ACHN (cell line): ENCODE results near the gene ZFYVE27.

Experiments used
- DNase-seq: peaks from one replicate; pipeline ENCODE4 v3.0.0-alpha.2; 2015
- in situ Hi-C: cut with HindIII; loops from 2 replicates; pipeline ENCODE4 v1.10.0; 2017; ENCODE audit warnings: low sequenced_read_pairs, low pct_ligation_motif_present, low pct_unique_long_range_greater_than_20kb

Gene ZFYVE27

DNA sequence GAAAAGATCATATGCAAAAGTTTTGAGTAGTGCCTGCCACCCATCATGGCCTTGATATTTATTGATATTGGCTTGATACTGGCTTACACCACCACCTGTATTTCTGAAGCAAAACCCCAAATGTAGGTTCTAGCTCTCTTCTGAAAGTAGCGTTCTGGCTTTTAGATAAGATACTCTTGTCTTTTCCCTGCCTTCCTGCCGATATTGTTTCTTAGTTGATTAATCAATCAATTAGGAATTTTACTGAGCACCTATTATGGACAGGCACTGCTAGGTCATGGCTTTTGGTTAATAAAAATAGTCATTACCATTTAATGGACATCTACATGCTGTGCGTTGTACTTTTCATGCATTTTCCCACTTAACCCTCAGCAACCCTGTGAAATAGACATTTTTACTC is 27.0 kb downstream of the ZFYVE27 start:
- in situ Hi-C loops = loop anchor here (25.0 kb wide), 1 partner anchor 98 kb away; no protein-coding TSS in a partner anchor
- DNase-seq = no peak

DNA sequence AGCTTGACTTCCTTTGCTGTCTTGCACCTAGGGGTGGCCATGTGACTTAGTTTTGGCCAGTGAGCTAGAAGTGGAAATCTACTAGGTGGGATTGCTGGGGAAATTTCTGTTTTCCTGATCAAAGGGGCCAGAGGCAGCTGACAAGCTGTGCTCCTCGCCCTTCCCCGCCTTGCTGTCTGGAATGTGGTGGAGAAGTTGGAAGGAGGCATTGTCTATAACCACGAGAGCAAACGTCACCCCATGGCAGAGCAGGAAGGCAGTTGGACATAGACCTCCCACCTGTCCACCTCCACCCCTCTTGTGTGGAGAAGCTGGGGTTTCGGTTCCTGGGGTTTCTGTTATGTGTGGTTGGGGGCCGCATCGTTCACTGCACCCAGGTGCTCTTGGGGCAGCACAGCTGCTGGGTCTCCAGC is 27.6 kb downstream of the ZFYVE27 start:
- in situ Hi-C loops = loop anchor here (25.0 kb wide), 1 partner anchor 98 kb away; no protein-coding TSS in a partner anchor
- DNase-seq = no peak

DNA sequence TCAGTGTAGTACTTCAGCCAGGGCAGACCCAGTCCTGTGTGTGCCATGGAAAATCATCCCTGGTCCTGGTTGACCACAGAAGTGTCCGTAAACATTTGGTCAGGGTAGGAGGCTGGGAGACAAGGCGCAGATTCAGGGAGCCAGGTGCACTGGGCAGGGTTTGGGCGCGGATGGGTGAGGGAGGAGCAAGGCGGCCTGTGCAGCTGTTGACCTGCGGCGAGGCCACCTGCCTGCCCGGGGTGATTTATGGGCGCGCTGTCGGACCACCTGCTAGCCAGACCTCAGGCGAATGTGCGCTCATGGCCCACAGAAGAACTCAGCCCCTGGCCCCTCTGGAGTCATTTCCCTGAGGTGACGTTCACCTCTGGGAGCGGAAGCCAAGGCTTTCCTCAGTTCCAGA is 28.3 kb downstream of the ZFYVE27 start:
- in situ Hi-C loops = loop anchor here (25.0 kb wide), 1 partner anchor 97 kb away; no protein-coding TSS in a partner anchor
- DNase-seq = no peak

DNA sequence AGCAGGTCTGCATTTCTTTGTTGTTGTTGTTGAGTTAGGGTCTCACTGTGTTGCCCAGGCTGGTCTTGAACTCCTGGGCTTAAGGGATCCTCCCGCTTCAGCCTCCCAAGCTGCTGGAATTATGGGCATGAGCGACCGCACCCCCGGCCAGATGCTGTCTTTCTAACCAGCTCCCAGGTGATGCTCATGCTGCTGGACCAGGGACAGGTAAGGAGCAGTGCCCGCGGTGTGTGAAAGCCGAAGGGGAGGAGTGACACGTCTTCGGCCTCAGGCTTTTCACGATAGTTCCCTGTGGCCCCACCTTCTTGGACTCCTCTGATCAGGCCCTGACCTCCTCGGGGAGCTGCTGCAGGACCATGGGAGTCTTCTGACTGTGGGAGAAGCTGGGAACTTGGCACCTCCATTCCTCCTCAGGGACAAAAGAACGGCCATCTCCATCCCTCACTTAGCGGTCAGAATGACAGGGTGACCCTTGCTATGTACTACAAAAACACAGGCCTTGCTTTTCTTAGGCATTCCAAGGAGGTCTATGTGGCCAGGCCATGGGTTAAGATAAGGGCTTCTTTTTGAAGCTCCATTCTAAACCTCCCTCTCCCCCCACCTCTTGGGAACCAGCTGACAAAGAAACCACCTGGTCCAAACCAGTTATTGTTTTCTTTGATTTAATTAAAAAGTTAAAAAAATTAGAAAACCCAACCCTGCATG is 29.3 kb downstream of the ZFYVE27 start:
- in situ Hi-C loops = loop anchor here (25.0 kb wide), 1 partner anchor 96 kb away; no protein-coding TSS in a partner anchor

DNA sequence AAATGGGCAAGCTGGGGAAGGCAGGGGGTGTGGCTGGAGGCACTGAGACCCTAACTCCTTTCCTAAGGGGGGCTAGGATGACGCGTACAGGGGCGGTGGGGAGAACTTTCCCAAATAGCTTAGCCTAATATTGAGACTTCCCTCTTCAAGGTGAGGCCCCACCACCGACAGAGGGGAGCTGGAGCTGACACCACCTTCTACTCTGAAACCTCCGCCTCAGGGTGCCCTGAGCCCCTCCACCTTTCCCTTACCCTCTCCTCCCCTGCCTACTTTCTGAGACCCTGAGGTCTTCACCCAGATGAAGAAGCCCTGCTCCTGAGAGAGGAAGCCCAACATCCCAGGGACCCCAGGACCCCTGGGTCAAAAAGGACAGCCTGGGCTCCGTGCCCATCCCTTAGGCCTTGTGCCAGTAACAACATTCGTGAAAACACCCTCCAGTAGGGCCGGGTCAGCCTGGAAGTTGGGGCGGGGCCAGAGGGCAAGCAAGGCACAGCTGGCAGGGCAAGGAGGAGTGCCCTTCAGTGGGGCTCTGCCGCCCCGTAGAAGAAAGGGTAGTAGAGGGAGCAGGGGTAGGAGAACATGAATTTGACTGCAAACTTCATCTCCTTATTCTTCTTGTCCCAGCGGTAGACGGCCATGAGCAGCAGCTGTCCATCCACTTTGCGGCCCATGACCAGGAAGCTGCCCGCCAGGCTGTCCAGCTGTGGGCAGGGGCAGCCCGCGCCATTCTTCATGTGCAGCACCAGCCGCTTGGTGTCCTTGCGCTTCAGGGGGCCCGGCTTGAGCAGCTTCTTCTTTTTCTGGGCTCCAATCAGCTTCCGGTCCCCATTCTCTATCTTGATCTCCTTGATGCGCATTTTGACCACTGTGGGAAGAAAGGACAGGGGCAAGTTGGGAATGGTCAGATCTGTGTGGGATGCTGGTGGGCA is 30.3 kb downstream of the ZFYVE27 start:
- in situ Hi-C loops = loop anchor here (25.0 kb wide), 1 partner anchor 95 kb away; no protein-coding TSS in a partner anchor
- DNase-seq = no peak

More for the DNA sequence above, 29.3 kb downstream of the ZFYVE27 start:
- no peak for DNase-seq

DNA sequence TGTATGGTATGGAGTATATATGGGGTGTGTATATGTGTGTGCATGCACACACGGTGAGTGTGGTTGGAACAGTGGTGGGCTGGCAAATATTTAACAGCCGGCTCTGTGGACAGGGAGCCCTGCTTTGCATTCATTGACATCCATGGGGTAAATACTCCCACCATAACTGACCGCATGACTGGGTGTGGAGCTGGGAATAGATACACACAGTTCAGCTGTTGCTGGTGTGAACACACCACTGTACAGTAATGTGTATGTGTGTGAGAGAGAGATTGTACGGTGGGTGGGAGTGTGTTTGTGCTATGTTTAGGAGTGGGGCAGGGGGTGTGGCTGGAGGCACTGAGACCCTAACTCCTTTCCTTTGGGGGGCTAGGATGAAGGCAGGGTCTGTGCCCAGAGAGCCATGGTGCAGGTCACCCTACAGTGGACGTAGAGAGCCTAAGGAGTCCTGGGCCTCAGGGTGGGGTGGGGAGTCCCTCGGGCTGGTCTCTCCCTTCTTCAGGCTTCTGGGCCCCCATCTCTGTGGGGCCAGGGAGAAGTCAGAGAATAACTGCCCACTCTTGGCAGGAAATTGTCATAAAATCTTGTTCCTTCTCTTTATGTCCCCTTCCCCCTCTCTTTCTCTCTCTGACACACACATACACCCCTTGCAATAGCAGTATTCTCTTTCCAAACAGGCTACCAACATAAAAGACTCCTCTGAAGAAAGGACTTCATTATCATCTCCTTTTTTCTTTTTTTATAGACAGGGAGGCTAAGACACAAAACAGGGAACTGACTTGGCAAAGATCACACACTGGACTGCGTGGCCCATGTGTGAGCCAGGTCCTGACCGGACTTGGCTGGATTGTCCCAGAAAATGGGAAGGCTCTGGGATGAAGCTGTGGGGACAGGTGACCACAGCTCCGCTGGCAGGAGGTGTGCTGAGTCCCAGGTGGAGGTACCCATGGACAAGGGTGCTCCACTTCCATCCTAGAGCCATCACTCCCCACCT is 31.7 kb downstream of the ZFYVE27 start:
- DNase-seq = no peak
- in situ Hi-C loops = loop anchor here (25.0 kb wide), 1 partner anchor 94 kb away; no protein-coding TSS in a partner anchor

DNA sequence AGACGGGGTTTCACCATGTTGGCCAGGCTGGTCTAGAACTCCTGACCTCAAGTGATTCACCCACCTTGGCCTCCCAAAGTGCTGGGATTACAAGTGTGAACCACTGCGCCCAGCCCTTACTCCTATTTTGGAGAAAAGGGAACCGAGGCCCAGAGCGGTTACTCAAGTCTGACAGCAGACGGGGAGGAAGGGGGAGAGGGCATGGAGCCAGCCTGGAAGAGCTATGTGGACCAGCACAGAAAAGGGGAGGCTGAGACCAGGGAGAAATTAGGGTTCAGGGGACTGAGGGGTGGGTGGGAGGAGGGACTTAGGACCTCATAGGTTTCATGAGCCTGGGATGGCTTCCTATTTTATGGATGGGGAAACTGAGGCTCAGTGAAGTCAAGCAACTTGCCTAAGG is 33.3 kb downstream of the ZFYVE27 start:
- in situ Hi-C loops = loop anchor here (25.0 kb wide), 1 partner anchor 92 kb away; no protein-coding TSS in a partner anchor
- no peak for DNase-seq

DNA sequence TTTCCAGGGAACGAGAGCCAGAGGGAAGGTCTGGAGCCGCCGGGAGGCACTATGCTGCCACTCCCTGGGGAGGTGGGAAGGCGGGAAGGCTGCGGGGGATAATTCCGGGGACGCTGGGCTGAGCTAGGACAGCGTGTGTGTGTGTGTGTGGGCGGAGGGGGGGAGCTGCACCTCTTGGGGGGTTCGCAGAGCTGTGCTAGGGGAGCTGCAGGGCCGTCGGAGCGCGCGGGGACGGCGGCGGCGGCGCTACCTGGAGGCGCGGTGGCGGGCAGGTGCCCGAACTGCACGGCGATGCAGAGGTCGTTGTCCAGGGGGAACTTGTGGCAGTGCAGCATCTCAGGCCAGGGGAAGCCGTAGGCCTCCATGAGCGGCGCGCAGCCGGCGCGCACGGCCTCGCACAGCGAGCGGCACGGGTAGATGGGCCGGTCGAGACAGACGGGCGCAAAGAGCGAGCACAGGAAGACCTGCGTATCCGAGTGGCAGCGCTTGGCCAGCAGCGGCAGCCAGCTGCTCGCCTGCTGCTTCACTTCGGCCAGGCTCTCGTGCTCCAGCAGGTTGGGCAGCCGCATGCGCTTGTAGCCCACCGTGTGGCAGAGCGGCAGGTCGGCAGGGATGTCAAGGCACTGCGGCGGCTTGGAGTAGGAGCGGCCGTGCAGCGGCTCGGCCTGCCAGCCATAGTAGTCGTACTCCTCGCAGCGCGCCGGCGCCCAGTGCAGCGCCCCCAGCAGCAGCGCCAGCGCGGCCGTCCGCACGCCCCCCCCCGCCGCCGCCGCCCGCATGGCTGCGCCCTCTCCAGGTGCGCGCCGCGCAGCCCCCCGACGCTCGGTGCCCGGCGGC is 34.3 kb downstream of the ZFYVE27 start:
- DNase-seq = peak; percentile 17
- in situ Hi-C loops = loop anchor here (25.0 kb wide), 1 partner anchor 91 kb away; no protein-coding TSS in a partner anchor

DNA sequence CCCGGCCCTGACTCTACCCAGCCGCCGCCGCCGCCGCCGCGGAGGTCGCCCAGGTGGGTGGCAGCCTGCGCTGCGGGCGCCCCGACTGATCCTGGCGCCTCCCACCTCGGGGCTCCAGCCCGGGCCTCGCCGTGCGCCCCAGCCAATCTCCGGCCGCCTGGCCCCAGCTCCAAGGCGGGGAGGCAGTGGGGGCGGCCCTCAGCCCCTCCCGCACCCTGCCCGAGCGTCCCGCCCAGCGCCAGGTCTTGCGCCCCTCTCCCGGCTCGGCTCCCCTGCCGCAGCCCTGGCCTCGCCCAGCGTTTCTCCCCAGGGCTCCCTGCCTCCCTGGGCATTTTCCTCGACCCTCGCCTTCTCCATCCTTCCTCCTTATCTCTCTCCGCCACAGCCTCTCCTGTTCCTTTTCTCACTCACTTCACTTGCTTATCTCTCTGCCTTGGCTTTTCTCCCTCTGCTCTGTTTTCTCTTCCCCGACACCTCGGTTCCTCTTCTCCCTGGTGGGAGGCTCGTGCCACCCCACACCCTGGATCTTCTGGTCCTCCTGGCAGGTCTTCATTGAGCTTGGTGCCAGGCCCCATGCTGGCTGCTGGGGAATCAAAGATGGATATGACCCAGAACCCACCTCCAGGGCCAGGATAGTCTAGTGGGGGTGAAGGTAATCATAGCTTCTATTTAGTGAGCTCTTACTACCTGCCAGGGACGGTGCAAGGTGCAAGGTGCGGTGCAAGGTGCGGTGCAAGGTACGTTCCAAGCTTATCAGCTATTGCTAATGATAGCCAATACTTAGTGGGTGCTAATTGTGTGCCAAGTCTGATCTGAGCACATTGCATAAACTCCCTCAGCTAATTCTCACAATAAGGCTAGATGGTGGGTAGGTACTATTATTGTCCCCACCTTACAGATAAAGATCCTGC is 35.2 kb downstream of the ZFYVE27 start, which contains the start of gene SFRP5:
SFRP5 (minus strand) TSS at position 87 of the 911 bp plus-strand sequence. CDS start 166 bp downstream, outside the sequence.
- in situ Hi-C loops = loop anchor here (25.0 kb wide), 1 partner anchor 90 kb away; no protein-coding TSS in a partner anchor
- DNase-seq = no peak

DNA sequence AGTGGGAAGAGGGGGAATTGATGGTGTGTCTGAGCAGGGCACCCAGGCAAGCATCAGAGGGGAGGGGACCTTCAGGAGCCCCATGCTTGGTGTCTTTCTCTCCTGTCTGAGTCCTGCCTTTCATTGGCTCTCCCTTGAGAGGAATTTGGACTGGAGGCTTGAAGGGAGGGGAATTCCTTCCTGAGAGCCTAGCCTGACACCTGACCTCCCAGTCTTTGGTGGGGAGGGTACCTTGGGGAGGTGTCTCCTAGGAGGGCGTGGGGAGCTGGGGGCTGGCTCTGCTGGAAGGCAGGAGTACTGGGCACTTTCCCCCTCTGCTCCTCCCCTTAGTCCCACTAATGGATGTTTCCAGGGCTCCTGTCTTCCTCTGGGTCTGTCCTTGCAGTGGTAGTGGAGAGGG is 36.2 kb downstream of the ZFYVE27 start:
- no peak for DNase-seq
- in situ Hi-C loops = loop anchor here (25.0 kb wide), 1 partner anchor 89 kb away; no protein-coding TSS in a partner anchor

DNA sequence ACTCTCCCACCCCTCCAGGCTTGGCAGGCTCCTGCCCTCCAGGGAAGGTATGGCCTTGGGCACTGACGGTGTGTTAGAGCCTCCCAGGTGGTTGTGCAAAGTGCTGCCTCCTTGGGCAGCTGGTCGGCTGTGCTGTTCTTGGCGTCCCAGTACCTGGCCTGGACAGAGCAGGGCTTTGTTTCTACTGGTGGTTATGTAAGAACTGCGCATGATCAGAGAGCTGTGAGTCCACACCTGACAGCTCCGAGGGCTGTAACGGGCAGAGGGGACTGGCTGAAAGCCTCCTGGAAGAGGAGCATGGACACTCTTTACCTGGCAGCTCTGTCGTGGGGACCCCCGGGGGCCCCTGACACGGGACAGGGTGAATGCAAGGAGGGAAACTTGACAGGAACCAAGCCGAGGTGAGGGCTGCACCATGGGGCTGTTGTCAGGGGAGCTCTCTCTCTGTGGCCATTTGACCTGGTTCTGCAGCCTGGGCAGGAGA is 37.9 kb downstream of the ZFYVE27 start:
- no peak for DNase-seq
- in situ Hi-C loops = loop anchor here (25.0 kb wide), 1 partner anchor 87 kb away; no protein-coding TSS in a partner anchor

DNA sequence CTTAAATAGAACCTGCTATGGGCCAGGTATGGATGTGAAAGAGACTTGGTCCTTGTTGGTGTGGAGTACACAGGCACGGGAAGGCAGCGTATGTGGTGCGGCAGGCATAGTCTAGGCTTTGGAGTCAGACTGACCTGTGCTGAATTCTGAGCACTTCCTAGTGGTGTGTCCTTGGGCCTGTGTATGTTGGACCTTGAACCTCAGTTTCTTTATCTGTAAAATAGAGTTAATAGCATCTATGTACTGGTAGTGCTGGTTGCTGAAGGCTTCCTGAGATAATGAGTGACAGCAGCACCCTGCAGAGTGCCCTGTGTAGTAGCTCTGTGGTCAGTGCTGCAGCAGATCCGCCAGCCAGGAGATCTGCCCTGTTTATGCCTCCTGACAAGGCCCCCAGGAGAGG is 40.2 kb downstream of the ZFYVE27 start:
- in situ Hi-C loops = no loop called here
- DNase-seq = no peak

DNA sequence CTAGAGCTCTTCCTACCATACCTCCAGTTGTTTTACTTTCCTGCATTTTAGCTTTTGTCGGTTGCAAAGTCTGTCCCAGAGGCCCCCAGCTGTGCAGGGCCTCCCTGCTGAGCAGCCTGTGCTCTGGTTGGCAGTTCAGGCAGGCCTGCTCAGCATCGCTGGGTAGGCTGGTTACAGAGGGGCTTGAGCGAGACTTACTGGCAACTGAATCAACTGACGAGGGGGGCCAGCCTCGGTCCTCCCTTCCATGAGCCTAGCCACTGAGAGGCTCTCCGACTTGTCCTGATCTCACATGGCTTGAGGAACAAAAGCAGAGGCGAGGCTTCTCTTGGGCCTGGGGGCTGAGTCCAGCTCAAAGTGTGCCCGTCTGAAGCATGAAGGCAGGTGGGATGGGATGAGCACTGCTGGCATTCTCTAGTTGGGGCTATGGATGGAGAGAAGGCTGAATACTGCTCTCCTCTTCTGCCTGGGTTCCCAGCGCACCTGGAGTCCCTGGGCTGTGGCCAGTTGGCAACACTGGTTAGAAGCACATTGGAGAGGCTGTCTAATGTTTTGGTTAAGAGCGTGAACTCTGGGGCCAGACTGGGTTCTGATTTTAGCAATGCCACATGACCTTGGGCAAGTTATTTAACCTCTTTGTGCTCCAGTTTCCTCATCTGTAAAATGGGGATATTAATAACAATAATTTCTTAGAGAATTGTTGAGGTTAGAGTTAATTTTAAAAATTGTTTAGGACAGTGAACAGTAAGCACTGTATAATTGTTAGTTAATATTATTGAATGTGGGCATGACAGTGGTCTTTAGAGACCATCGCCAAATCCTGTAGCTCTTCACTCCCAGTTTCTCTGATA is 41.7 kb downstream of the ZFYVE27 start:
- no peak for DNase-seq
- in situ Hi-C loops = no loop called here

DNA sequence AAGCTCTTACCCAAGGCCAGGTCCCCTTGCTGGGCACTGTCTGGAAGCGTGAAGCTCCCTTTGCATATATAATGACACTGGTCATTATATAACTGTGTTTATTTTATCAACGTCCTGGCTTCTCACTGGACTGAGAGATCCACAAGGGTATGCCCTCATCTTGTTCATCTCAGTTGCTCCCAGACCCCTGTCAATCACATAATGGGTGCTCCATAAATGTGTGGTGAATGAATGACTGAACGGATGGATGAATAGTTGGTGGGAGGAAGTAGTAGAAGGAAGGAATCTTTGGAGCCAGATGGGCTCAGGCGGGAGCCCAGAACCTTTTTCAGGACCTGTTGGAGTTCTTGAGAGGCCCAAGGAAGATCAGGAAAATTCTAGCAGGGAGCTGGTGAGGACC is 42.6 kb downstream of the ZFYVE27 start:
- no peak for DNase-seq
- in situ Hi-C loops = no loop called here

DNA sequence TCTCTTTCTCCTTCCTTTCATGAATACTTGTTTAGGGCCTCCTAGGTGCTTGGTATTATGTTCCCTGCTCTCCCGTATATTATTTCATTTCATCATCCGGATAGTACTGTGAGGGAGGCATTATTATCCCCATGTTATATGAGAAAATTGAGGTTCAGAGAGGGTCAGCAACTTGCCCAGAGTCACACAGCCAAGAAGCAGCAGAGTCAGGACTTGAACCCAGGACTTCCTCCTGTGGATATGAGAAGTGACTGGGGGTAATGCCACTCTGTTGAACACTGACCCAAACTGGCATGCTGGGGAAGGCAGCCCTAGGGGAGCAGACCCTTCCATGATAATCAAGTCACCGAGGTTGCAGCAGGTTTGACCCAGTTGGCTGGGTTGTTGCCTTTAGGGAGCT is 43.0 kb downstream of the ZFYVE27 start:
- DNase-seq = no peak
- in situ Hi-C loops = no loop called here
